ENCODE results near the gene MFAP3L.

The MFAP3L gene

DNA sequence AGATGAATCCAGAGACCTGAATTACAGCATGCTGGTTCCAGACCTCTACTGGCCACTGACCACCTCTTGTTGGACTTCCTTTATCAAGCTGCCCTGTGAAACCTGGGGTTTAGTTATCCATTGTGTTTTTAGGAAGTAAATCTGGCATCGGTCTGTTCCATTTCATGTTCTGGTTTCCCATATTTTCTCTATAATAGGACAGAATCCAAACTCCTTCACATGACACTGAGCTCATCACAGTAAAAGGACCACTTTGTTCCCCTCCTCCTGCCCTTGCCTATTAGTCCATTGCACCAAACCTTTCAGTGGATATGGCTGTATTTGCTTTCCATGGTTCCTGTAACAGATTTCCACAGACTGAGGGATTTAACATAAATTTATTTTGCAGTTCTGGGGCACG lies 4.0 kb downstream of the MFAP3L start:
- no peak for DNase-seq (ENCODE audit: low read depth, low spot score)

DNA sequence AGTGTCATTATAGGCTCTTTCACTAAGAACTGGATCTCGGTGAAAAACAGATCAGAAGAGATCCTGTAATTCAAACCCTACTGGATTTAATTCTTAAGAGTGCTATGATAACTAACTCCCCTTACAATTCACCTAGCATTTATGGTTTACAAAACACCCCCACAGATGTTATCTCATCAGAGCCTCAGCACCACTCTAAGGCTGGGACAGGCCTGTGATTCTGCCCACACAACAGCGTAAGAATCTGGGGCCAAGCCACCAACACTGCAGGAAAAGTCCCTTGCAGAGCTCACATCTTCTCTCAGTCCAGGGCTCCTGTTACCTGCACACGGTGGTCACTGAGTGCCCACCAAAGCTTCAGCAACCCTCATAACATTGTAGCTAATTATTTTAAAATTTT lies 8.9 kb downstream of the MFAP3L start:
- no peak for DNase-seq (ENCODE audit: low read depth, low spot score)

DNA sequence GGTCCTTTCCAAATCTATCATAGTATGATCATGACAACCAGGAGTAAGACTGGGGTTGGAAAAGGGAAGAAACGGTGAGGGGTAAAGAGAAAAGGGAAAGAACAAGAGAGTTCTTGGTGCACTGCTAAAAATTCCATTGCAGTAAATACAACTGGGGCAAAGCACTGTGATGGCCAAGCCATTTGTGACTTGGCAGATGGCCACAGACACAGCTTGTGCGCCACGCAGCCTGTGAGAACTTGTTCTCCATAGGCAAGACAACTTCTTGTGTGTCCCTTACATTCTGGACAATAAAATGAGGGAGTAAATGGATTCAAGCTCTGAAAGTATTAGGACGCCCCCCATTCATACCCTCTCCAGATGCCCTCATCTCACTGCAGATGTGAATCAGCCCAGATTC lies 10.9 kb downstream of the MFAP3L start:
- no peak for DNase-seq (ENCODE audit: low read depth, low spot score)

DNA sequence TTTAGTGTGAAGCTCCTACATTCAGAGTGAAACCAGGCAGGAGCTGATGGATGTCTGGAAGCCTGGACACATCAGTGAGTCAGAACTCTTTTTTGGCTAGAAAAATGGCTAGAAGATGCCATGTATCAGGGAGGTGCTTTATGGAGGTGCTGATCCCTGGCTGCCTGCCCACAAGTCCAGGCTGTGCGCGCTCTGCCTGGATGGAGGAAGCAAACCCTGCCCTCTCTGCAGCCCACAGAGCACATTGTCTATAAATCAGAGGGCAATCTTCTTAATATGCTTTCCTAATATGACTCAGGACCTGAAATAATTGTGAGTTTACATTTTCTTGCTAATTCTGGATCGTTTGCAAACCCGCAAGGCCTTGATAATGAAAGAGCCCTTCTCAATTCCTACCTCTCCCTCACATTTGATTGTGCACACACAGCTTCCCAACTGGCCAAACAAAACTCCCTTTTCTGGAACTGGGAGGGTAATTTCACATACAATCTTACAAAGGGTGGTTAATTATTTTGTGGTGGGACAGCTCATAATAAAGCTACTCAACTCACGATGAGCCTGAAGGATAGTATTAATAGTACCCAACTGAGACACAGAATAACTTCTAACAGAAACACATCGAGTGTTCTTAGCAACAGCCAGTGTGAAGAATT lies 11.7 kb downstream of the MFAP3L start:
- DNase-seq (ENCODE audit: low read depth, low spot score) = peak; percentile 67

DNA sequence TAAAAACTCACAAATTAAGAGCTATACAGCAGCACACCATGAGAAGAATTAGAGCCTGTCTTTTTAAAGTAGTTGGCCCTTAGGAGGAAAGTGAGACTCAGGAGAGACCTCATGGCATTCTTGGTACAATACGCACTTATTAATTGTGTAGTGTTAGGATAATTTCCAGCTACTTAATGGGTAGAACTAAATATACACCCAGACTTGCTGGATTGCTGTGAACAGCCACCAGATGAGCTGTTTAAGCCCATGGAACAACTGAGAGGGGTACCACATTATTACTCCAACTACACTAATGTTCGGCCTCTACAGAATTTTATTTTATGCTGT lies 13.6 kb downstream of the MFAP3L start:
- DNase-seq (ENCODE audit: low read depth, low spot score) = no peak

DNA sequence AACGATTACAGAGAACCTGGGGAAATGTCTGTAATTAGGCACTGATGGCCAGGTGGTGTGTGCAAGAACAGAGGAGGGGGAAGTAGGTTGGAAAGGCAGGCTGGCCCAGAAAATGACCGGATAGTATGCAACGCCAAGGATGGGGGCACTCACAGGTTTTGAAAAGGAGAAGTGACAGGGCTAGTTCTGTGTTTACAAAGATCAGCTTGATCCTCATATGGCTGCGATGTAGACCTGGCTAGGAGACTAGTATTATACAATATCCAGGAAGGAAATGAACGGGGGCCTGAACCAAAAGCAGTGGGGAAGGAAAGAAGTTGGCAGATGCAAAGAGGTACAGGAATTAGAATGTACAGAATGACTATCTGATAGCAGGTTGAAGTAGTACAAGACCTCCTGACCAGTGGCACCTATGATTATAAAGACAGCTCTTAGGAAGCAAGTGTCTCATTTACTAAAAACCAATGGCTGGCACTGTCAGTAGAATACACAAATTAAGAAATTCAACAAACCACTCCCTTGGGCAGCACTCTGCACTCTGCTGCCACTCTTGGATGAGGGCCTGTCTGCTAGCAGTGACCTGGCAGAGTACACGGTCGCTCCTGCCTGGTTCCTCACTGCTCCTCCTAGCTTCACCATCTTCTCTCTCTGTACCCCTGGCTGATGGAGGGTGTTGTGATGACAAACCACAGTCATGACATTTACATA lies 14.1 kb downstream of the MFAP3L start:
- DNase-seq (ENCODE audit: low read depth, low spot score) = no peak

DNA sequence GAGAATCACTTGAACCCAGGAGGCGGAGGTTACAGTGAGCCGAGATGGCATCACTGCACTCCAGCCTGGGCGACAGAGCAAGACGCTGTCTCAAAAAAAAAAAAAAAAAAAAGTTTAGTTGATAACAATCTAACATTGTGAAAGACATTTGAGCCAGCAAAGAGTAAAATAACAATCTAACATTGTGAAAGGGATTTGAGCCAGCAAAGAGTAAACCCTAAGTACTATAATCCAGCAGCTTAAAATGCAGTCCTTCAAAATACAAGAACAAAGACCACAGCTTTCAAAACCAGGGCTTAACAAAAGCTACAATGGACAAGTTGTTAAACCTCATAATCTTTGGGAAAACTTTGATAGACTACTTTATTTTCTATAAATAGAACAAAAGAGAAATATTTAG lies 16.9 kb downstream of the MFAP3L start:
- DNase-seq (ENCODE audit: low read depth, low spot score) = no peak

DNA sequence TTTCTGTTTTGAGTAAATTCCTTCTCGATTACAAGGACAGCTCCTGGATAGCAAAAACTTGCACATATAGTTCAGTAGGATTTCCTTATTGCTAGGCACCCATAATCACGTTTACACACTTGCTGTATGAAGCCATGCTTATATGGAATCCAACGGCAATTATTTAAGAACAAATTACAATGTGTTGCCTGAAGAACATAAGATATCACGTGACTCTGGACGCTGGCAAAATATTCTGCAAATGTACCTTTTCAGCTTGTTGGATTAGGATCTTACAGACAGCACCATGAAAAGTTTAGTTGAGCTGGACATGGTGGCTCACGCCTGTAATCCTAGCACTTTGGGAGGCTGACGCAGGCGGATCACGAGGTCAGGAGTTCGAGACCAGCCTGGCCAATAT lies 17.4 kb downstream of the MFAP3L start:
- DNase-seq (ENCODE audit: low read depth, low spot score) = no peak

DNA sequence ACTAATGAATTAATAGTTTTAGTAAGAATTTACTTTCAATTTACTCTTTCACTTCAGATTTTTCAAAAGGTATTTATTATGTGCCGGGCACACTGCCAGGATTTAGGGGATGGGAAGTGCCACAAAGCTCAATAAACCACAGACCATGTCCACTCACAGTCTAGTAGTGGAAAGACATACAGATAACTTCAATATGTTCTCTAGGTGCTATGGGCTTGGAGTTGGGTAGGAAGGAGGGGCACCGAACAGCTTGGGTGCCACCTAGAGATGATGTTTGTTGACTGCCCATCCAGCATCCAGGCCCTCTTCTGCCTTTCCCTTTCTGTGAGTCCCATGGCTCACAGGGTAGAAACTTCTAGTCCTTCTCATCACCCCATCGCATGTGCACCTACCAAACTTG lies 17.8 kb downstream of the MFAP3L start:
- DNase-seq (ENCODE audit: low read depth, low spot score) = peak; percentile 28

DNA sequence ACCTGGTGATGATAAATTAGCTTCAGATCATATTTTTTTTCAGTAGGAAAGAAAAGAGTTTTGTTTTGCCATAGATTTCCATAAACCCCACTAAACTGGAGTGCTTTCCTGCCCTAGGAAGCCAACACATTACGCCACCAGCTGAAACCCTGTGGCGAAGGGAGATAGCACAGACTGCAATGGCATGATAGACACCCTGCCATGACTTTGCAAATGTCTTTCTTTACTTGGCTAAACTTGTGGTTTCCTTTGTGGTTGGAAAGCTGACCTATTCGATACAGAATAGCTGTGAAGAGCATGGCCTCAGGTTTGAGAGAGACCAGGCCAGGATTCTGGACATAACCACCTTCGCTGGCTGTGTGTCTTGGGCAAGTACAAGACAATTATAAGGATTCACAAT lies 19.1 kb downstream of the MFAP3L start:
- peak; percentile 64 for DNase-seq (ENCODE audit: low read depth, low spot score)

DNA sequence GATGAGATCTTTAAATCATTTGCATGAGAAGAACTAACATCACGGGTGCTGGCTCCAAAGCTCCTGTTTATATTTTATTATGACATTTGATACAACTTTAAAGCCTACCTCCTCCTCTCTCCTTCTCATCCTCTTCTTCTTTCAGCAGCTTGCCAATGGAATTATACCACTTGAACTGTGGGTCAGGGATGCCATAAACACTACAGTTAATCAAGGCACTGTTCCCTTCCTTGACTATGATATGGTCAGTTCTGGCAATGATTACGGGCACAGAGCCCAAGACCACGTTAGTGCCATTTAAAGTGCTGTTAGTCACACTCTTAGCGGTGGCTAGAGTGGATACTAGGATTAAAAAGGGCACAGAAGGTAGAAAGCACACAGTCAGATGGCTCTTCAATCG lies 20.7 kb downstream of the MFAP3L start:
- DNase-seq (ENCODE audit: low read depth, low spot score) = peak; percentile 68

DNA sequence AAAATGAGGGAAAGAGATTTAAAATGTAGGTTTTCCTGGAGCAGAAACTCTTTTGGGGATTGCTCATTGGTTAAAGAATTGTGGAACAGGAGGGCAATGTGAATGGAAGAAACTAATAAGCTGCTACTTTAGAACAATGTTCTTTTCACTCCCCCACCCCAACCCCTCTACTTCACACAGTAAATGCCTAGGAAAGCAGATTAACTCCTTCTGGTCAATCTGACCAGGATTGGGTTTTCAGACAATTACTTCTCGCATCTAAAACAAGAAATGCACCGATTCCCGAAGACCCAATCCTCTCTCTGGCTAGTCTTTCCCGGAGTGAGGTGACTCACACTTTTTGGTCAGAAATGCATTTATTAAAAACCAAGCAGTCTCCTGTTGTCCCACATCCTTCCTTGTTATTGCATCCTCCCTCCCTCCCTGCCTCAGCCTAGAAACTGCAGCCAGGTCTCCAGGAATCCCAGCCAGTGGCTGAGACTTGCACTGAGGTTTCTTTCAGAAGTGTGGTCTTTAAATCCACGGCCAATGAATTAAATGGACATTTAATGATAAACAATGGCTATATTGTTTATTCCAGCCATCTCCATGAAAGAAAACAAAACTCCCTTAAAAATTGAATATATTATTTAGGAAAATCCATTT lies 21.4 kb downstream of the MFAP3L start:
- DNase-seq (ENCODE audit: low read depth, low spot score) = peak; percentile 87

DNA sequence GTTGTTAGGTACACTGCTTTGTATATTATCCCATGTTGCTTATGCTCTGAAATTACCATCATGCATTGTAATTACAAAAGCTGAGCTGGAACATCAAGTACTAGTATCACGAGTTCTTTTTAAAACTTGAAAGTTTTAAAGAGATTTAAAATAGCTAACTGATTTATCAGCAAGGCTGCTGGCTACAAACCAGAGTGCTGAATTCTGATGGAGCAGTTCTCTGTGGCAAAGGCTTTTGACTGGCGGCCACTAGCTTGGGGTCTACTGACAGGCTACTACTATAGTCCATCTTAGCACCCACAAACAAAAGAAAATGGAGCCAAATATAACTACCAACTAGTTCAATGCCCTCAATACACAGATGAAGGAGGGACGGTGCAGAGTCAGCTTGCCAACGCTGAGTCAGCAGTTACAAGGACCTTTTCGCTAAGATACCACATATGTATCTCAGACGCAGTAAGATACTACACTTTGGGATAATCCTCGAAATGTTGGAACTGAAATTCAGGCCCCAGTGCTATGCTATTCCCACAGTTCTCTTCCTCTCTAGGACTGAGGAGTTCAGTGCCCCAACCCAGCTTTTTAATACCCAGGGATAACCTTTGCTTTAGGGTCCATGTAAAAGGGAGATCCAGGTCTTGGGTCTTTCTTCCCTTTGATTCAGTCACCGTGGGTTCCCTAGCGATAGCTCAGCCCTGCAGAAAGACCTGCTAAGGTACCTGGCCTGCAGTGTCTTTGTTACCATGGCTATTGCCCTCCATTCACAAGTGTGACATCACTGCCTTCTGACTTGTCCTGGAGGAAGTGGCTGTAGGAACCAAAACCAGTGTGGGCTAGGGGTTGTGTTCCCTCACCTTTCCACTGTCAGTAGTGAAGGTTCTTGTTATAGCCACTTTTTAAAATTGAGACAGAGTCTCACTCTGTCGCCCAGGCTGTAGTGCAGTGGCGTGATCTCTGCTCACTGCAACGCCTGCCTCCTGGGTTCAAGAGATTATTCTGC lies 22.8 kb downstream of the MFAP3L start:
- peak; percentile 53 for DNase-seq (ENCODE audit: low read depth, low spot score)

DNA sequence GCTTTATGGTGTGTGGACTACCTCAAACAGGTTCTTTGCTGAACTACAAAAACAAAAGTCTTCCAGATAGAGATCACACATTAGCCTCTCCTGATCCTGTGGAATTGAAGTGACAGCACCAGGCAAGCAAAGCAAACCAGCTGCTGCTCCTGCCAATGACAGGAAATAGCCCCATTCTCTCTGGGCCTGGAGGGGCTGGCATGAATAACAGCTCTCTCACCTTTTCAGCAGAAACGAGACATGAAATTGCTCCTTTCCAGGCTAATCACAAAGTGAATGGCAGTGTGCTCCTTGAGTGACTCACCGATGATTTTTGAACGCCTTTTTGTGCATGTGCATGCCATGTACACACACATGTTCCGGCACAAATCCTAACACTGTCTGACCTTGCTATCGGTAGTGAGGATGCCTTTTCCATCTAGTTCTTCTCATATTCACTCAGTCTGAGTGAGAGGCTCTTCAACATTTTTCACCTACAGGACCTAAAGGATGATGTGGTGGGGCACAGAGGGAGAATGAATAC lies 24.4 kb downstream of the MFAP3L start:
- no peak for DNase-seq (ENCODE audit: low read depth, low spot score)

DNA sequence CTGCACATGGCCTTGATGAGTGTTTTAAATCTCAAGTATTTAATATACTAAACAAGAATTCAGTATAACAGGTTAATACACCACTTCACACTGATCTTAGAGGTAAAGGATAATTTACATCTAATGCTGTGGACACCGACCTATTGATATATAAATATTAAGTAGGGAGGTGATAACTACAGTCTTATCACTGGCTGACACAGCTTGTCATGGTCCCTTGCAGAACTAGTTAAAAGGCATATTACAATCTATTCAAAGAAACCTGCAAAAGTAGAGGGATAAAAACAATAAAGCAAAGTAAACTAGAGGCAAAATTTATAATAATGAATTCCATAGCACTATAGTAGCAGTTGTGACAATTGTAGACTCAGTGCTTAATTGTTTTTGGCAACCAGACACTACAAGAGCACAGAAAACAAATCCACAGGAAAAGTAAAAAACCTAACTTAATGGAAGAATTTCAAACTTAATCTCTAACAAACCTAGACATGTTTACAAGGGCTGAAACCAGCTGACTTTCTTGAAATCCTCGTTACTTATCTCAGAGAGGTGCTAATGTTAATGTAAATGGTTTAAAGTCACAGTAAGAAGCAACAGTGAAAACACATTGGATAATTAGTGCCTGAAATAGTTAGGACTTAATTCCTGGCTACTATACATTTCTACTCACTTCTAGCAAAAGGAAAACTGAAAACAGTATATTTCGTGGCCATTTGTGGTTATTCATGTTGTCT lies 25.0 kb downstream of the MFAP3L start:
- no peak for DNase-seq (ENCODE audit: low read depth, low spot score)

DNA sequence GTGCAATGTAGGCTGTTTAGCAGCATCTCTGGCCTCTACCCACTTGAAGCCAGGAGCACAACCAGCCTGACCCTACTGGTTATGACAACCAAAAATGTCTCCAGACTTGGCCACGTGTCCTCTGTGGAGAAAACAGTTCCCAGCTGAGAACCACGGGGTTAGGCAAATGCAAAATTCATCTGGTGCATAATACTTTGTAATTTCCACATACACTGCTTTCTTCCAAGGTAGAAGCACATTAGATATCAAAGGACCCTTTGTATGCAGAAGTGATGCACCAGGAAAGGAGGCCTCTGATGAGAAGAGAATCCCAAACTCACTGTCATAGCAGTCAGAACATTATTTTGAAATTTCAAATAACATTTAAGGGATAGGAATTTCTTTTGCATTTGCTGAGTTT lies 26.3 kb downstream of the MFAP3L start:
- no peak for DNase-seq (ENCODE audit: low read depth, low spot score)

DNA sequence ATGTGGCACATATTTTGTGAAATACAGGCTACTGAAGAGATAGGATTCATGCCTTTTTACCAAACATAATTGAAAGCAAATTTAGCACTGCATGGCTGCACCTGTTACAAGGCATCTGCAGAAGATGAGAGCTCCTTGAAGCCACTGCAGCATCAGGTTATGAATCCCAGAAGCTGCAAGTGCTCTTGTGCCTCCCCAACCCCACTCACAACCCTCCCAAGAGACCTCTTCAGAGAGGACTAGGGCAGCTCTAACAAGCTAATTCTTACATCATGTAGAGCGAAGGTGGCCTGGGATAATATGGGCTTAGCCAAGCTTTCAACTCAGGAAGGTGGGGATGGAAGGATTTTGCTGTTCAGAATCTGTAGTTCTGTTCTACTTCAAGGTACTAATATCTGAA lies 27.2 kb downstream of the MFAP3L start:
- DNase-seq (ENCODE audit: low read depth, low spot score) = no peak

DNA sequence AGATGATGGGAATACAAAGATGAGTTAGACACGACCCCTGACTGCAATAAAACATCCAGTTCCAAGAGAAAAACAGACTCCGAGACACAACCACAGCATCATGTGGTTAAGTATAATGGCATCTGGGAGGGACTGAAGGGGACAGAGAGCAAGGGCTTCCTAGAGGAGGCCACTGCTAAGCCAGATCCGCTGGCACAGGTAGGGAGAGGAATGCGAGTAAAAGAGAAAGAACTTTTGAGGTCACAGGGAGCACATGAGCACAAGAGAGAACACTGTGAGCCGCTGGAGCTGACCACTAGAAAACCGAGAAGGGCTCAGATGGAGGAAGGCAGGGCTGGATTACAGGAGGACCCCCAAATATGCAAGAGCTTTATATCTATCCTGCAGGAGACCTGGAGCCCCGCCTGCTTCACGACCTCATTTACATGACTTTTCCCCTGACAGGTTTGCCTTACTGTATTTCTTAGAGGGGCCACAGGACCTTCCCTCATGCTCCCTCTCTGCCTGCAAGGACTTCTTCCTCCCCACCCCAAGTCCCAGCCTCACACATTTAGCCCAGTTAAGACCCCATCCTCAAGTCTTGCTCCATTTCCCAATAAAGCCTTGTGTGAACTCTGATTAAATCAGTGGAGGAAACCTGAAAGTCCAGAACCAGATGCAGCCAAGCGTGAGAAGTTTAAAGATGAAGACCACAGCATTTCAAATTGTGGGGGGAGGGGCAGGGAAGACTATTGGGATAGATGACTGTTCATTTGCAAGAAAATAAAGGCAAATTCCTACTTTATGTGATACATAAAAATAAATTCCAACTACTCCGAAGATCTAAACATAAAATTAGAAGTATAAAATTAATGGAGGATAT lies 29.6 kb downstream of the MFAP3L start:
- DNase-seq (ENCODE audit: low read depth, low spot score) = no peak

DNA sequence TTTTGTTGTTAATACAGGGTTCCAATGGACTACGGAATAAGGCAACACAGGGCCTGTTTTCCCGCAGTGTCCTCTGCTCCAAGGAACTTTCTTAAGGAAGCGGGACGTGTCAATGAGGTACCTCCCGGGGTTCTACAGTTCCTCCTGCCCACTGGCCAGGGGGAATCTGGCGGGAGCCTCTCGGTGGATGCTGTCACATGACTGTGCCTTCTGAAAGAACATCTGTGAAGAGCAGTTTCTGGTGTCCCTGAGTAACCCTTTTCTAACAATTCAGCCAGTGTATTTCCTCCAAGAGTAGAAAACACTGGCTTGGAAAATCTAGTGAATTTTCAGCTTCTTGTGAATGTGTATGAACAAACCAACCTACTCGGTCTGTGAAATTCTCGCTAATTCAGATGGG lies 32.7 kb downstream of the MFAP3L start:
- DNase-seq (ENCODE audit: low read depth, low spot score) = no peak

DNA sequence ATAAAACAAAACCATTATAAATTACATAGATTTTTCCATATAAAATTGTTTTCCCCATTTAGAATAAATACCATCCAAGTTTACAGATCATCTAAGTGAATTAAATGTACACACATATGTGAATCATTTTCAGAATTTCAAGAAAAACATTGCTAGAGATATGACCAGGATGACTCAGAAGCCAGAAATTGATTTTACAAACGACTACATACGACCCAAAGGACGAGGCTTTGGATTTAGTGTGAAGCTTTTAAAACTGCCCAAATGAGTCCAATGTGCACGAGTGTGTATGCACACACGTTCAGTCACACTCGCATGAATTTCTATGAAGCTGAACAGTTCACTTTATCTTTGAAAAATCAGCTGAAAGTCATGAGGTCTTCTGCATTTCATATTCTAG lies 37.9 kb downstream of the MFAP3L start:
- DNase-seq (ENCODE audit: low read depth, low spot score) = no peak
